Breast epithelium (tissue), 3 donors: ENCODE measurements around the gene RCSD1.

Source experiments
- POLR2A ChIP-seq: fragments of 450-650 bp; IDR thresholded peaks from one replicate; pipeline ENCODE4 v1.6.1; 2016; ENCODE audit warnings: antibody characterized with exemption, mild to moderate bottlenecking, moderate library complexity
- POLR2AphosphoS5 ChIP-seq, 3 donors: sonication (generic); formaldehyde crosslinking; IDR thresholded peaks; one replicate each; pipeline ENCODE4 v1.6.1; 2017; ENCODE audit warnings: antibody characterized with exemption in 3 of 3
- TF ChIP-seq, protein P1 (sequence below), 3 donors: fragments of 450-650 bp; IDR thresholded peaks; one replicate each; pipeline ENCODE4 v1.5.1; 2016 to 2017; ENCODE audit warnings: antibody characterized with exemption in 3 of 3, mild to moderate bottlenecking in 3 of 3, moderate library complexity in 3 of 3

DNA sequence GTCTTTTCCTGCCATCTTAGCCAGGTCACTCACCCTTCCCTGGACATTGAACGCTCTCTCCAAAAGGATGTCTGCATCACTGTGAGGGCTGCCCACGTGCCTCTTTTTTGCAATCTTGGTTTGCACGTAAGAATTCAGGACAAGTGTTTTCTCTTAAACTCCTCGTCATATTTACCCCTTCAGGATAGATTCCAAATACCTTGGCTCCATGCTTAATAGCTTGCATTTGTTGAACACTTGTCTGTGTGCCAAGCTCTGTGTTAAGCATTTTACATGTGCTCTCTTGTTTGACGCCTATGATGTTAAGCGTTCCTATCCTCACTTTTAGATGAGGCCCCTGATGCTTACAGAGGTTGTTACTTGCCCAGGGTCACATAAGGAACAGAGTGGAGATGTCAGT, 29.8 kb downstream of the RCSD1 start:
- TF ChIP-seq, protein P1, sequence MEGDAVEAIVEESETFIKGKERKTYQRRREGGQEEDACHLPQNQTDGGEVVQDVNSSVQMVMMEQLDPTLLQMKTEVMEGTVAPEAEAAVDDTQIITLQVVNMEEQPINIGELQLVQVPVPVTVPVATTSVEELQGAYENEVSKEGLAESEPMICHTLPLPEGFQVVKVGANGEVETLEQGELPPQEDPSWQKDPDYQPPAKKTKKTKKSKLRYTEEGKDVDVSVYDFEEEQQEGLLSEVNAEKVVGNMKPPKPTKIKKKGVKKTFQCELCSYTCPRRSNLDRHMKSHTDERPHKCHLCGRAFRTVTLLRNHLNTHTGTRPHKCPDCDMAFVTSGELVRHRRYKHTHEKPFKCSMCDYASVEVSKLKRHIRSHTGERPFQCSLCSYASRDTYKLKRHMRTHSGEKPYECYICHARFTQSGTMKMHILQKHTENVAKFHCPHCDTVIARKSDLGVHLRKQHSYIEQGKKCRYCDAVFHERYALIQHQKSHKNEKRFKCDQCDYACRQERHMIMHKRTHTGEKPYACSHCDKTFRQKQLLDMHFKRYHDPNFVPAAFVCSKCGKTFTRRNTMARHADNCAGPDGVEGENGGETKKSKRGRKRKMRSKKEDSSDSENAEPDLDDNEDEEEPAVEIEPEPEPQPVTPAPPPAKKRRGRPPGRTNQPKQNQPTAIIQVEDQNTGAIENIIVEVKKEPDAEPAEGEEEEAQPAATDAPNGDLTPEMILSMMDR (IDR thresholded peaks at IDR 0.05): no peak
- TF ChIP-seq POLR2A (no peak), POLR2AphosphoS5 (IDR thresholded peaks at IDR 0.05) (no peak)
